ENCODE measurements around the gene DDX25.

Gene DDX25

GRCh38 chr11:125935618-125936199 is 31.4 kb downstream of the DDX25 start:
- H3K27me3 ChIP-seq (ENCODE audit: insufficient read depth, low read length): peaks cover 9% of the 10 kb centered on the region
- H3K79me2 ChIP-seq (ENCODE audit: control insufficient read depth, insufficient read depth, low read length, unreplicated experiment): no peaks in the 10 kb centered on the region
- no peaks in the 10 kb centered on the region for H3K36me3 ChIP-seq (ENCODE audit: insufficient read depth, low read length)
- H3K4me1 ChIP-seq (ENCODE audit: control insufficient read depth, insufficient read depth, low read length, unreplicated experiment): no peaks in the 10 kb centered on the region
- H3K27ac ChIP-seq (ENCODE audit: low read depth, low read length): no peak overlapping the region
- H2AFZ ChIP-seq (ENCODE audit: low read length, unreplicated experiment): no peak overlapping the region
- no peak overlapping the region for H3K4me3 ChIP-seq (ENCODE audit: low read depth, low read length)

GRCh38 chr11:125938418-125938817 is 34.1 kb downstream of the DDX25 start:
- Histone ChIP-seq H3K27ac (ENCODE audit: low read depth, low read length) (no peak overlapping the region), H3K36me3 (ENCODE audit: insufficient read depth, low read length) (no peaks in the 10 kb centered on the region), H2AFZ (ENCODE audit: low read length, unreplicated experiment) (no peak overlapping the region), H3K27me3 (ENCODE audit: insufficient read depth, low read length) (no peaks in the 10 kb centered on the region), H3K4me3 (ENCODE audit: low read depth, low read length) (no peak overlapping the region), H3K79me2 (ENCODE audit: control insufficient read depth, insufficient read depth, low read length, unreplicated experiment) (no peaks in the 10 kb centered on the region), H3K4me1 (ENCODE audit: control insufficient read depth, insufficient read depth, low read length, unreplicated experiment) (no peaks in the 10 kb centered on the region)

GRCh38 chr11:125939081-125939521 is 34.8 kb downstream of the DDX25 start:
- no peak overlapping the region for H2AFZ ChIP-seq (ENCODE audit: low read length, unreplicated experiment)
- no peak overlapping the region for H3K4me3 ChIP-seq (ENCODE audit: low read depth, low read length)
- no peaks in the 10 kb centered on the region for H3K36me3 ChIP-seq (ENCODE audit: insufficient read depth, low read length)
- H3K27ac ChIP-seq (ENCODE audit: low read depth, low read length): no peak overlapping the region
- no peaks in the 10 kb centered on the region for H3K79me2 ChIP-seq (ENCODE audit: control insufficient read depth, insufficient read depth, low read length, unreplicated experiment)
- H3K4me1 ChIP-seq (ENCODE audit: control insufficient read depth, insufficient read depth, low read length, unreplicated experiment): no peaks in the 10 kb centered on the region
- no peaks in the 10 kb centered on the region for H3K27me3 ChIP-seq (ENCODE audit: insufficient read depth, low read length)

DNA sequence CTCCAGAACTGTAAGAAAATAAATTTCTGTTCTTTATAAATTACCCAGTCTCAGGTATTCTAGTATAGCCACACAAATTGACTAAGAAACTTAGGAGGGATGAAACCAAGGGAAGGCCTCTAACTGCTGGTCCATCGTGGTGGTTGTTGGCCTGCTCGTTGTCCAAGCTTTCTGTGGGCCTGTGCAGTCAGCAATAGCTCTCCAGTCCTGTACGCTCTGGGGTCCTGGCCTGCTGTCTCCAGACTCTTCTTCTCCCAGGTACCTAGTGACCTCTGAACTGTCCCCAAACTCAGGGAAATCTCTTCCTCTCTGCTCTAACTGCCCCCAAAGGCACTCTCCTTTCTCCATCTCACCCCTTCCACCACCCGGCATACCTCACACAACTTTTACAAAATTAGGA is 35.8 kb downstream of the DDX25 start:
- Histone ChIP-seq H3K27ac (ENCODE audit: low read depth, low read length) (no peak overlapping the region), H3K79me2 (ENCODE audit: control insufficient read depth, insufficient read depth, low read length, unreplicated experiment) (no peaks in the 10 kb centered on the region), H3K4me1 (ENCODE audit: control insufficient read depth, insufficient read depth, low read length, unreplicated experiment) (no peaks in the 10 kb centered on the region), H3K27me3 (ENCODE audit: insufficient read depth, low read length) (no peaks in the 10 kb centered on the region), H3K36me3 (ENCODE audit: insufficient read depth, low read length) (no peaks in the 10 kb centered on the region), H3K4me3 (ENCODE audit: low read depth, low read length) (no peak overlapping the region), H2AFZ (ENCODE audit: low read length, unreplicated experiment) (no peak overlapping the region)

DNA sequence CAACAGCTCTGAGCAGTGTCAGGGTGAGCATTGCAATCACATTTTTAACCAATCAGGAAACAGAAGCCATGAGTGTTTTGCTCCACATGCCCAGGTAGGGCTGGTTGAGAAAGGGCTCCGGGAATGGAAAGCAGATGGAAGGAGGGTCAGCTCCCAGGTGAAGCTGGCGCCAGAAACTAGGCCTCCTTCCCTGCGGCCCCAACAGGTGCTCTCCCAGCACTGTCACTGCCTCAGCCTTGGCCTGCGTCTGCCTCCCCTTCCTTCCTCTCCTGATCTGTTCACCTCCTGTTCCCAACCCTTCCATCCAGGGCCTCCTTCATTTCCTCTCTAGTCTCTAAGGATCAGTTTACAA is 36.9 kb downstream of the DDX25 start:
- H3K36me3 ChIP-seq (ENCODE audit: insufficient read depth, low read length): no peaks in the 10 kb centered on the region
- no peak overlapping the region for H2AFZ ChIP-seq (ENCODE audit: low read length, unreplicated experiment)
- H3K79me2 ChIP-seq (ENCODE audit: control insufficient read depth, insufficient read depth, low read length, unreplicated experiment): no peaks in the 10 kb centered on the region
- H3K27ac ChIP-seq (ENCODE audit: low read depth, low read length): no peak overlapping the region
- no peaks in the 10 kb centered on the region for H3K4me1 ChIP-seq (ENCODE audit: control insufficient read depth, insufficient read depth, low read length, unreplicated experiment)
- H3K4me3 ChIP-seq (ENCODE audit: low read depth, low read length): no peak overlapping the region
- no peaks in the 10 kb centered on the region for H3K27me3 ChIP-seq (ENCODE audit: insufficient read depth, low read length)

DNA sequence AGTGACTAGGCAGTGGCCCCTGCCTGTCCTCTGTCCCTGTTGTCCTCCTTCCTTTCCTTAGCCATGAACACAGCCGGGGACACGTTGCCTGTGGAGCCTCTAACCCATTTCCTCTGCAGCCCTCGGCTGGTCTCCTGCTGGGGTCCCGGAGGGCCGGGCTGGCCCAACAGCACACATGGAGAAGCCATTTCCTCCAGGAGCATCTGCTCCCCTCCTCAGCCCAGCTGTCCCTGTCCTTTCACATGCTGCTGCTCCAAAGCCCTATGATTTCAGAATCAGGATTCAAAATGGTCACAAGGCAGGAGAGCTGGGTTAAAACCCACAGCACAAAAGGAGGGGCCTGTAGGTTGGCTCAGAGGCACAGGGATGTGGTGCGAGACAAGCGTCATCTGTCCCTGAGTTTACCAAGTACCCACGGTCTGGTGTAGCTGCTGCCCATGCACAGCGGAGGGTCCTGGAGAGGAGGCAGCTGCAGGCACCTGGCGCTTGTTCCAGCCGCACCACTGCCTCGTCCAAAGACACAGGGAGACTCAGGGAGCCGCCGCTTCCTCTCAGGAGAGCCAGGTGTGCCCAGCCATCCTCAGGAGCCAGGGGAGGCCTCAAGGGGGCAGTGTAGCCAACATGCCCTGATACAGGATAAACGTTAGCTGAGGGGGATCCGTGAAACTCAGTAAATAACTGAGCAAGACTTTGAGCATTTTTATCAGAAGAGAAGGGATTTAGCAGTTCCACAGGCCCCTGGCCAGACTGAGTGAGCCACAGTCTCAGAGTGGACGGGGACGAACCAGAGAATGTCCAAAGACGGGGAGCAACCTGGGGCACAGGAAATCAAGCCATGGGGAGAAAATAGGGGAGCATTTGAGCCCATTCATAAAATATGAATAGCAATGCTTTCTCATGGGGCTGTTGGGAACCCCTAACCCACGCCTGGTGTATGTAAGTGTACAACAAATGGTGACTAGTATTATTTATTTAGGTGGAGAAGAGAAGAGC is 37.6 kb downstream of the DDX25 start:
- H3K4me3 ChIP-seq (ENCODE audit: low read depth, low read length): no peak overlapping the region
- H3K4me1 ChIP-seq (ENCODE audit: control insufficient read depth, insufficient read depth, low read length, unreplicated experiment): no peaks in the 10 kb centered on the region
- no peaks in the 10 kb centered on the region for H3K79me2 ChIP-seq (ENCODE audit: control insufficient read depth, insufficient read depth, low read length, unreplicated experiment)
- no peak overlapping the region for H3K27ac ChIP-seq (ENCODE audit: low read depth, low read length)
- H3K27me3 ChIP-seq (ENCODE audit: insufficient read depth, low read length): no peaks in the 10 kb centered on the region
- no peak overlapping the region for H2AFZ ChIP-seq (ENCODE audit: low read length, unreplicated experiment)
- no peaks in the 10 kb centered on the region for H3K36me3 ChIP-seq (ENCODE audit: insufficient read depth, low read length)

GRCh38 chr11:125942771-125943428 is 38.6 kb downstream of the DDX25 start:
- no peaks in the 10 kb centered on the region for H3K27me3 ChIP-seq (ENCODE audit: insufficient read depth, low read length)
- H3K4me3 ChIP-seq (ENCODE audit: low read depth, low read length): no peak overlapping the region
- no peaks in the 10 kb centered on the region for H3K79me2 ChIP-seq (ENCODE audit: control insufficient read depth, insufficient read depth, low read length, unreplicated experiment)
- no peak overlapping the region for H3K27ac ChIP-seq (ENCODE audit: low read depth, low read length)
- H3K36me3 ChIP-seq (ENCODE audit: insufficient read depth, low read length): no peaks in the 10 kb centered on the region
- no peak overlapping the region for H2AFZ ChIP-seq (ENCODE audit: low read length, unreplicated experiment)
- H3K4me1 ChIP-seq (ENCODE audit: control insufficient read depth, insufficient read depth, low read length, unreplicated experiment): no peaks in the 10 kb centered on the region

GRCh38 chr11:125943661-125944349 is 39.5 kb downstream of the DDX25 start:
- Histone ChIP-seq H3K79me2 (ENCODE audit: control insufficient read depth, insufficient read depth, low read length, unreplicated experiment) (no peaks in the 10 kb centered on the region), H3K4me1 (ENCODE audit: control insufficient read depth, insufficient read depth, low read length, unreplicated experiment) (no peaks in the 10 kb centered on the region), H3K4me3 (ENCODE audit: low read depth, low read length) (no peak overlapping the region), H2AFZ (ENCODE audit: low read length, unreplicated experiment) (no peak overlapping the region), H3K27me3 (ENCODE audit: insufficient read depth, low read length) (no peaks in the 10 kb centered on the region), H3K27ac (ENCODE audit: low read depth, low read length) (no peak overlapping the region), H3K36me3 (ENCODE audit: insufficient read depth, low read length) (no peaks in the 10 kb centered on the region)

DNA sequence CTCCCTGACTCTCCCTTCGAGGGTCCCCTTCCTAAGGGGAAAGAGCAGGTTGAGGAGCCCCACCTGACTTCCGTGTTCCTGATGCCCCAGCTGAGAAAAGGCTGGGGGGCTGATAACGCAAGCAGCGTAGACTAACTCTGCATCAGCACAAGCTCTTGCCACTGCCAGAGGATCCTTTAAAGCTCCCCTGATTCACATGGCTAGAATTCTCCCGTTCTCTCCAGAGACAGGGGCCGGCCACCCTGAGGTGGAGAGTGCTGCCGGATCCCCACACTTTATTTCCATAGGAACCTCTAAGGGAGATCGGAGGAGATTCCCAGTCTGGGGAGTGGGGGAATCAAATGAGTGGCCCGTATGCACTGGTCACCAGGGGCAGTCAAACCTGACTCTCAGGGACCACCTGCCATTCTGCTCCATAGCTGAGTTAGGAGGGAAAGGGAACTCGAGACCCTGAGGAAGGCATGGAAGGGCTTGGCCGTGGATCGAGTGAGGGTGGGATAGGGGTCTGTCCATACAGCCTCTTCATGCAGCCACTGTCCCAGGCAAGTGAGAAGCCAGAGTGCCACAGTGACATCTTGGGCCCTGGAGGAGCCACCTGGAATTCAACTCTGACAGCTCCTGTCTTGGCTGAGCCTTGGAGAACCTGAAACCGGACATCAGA is 40.2 kb downstream of the DDX25 start:
- no peak overlapping the region for H3K4me3 ChIP-seq (ENCODE audit: low read depth, low read length)
- no peaks in the 10 kb centered on the region for H3K4me1 ChIP-seq (ENCODE audit: control insufficient read depth, insufficient read depth, low read length, unreplicated experiment)
- no peak overlapping the region for H2AFZ ChIP-seq (ENCODE audit: low read length, unreplicated experiment)
- no peaks in the 10 kb centered on the region for H3K79me2 ChIP-seq (ENCODE audit: control insufficient read depth, insufficient read depth, low read length, unreplicated experiment)
- H3K27me3 ChIP-seq (ENCODE audit: insufficient read depth, low read length): no peaks in the 10 kb centered on the region
- H3K27ac ChIP-seq (ENCODE audit: low read depth, low read length): no peak overlapping the region
- no peaks in the 10 kb centered on the region for H3K36me3 ChIP-seq (ENCODE audit: insufficient read depth, low read length)

Measured in ACC112 (cell line).